A549 (cell line): ENCODE results near the gene ECM2. TPM values are rescaled to one million over a fixed set of nuclear protein-coding genes. Genes with fewer than 3 reads are reported as not detected.

Experiments
- ATAC-seq, 2 experiments: fragments of 200-7000 bp in 1 of 2; fragments of >200 bp in 1 of 2; cut with Nextera tagmentation in 1 of 2; cut with Tn5 transposase in 1 of 2; 3 replicates each; pipeline versions ENCODE4 v1.8.0 to v1.9.1; 2018 to 2020; ENCODE audit warnings: mild to moderate bottlenecking in 1 of 2, moderate library complexity in 1 of 2
- CTCF ChIA-PET: fragments of 300-600 bp; sonication (Branson Sonifier 250); formaldehyde crosslinking; extraction: SDS; loops from one replicate; lab custom pipeline; 2021; ENCODE audit warnings: antibody characterized with exemption, inconsistent platforms; lab: Yijun Ruan, JAX
- POLR2A ChIA-PET: fragments of 350-600 bp; formaldehyde crosslinking; extraction: SDS; loops from one replicate; lab custom pipeline; 2021; ENCODE audit warnings: antibody characterized with exemption, inconsistent platforms; lab: Yijun Ruan, JAX
- DNase-seq, 2 experiments: peaks; one replicate each; pipeline versions ENCODE4 v3.0.0 to v3.0.0-alpha.2; 2011 to 2016; ENCODE audit warnings: low read depth in 1 of 2, low spot score in 1 of 2
- FAIRE-seq: peaks from 2 replicates; lab custom pipeline; 2011; peaks lifted over from hg19 to GRCh38; lab: Jason Lieb, UNC
- H3K27ac ChIP-seq, 2 experiments: fragments of >200 bp; sonication (Bioruptor Twin); formaldehyde crosslinking; 3 replicates each; pipeline ENCODE4 v1.5.1; 2016 to 2017
- H3K4me1 ChIP-seq: fragments of >200 bp; sonication (Bioruptor Twin); formaldehyde crosslinking; 3 replicates; pipeline ENCODE4 v1.6.1; 2016
- H3K4me2 ChIP-seq: fragments of >200 bp; sonication (Bioruptor Twin); formaldehyde crosslinking; 3 replicates; pipeline ENCODE4 v1.6.1; 2016
- H3K4me3 ChIP-seq: fragments of >200 bp; sonication (Bioruptor Twin); formaldehyde crosslinking; 3 replicates; pipeline ENCODE4 v1.5.1; 2016
- H3K9me3 ChIP-seq: fragments of >200 bp; sonication (Bioruptor Twin); formaldehyde crosslinking; 3 replicates; pipeline ENCODE4 v1.6.1; 2016
- BHLHE40 ChIP-seq: IDR thresholded peaks from 2 replicates; pipeline ENCODE4 v1.6.1; 2012; ENCODE audit warnings: low read depth, low read length, inconsistent platforms
- CBX2 ChIP-seq: fragments of 200-600 bp; sonication (generic); IDR thresholded peaks from 2 replicates; pipeline ENCODE4 v1.6.1; 2016; ENCODE audit warnings: low read depth, mild to moderate bottlenecking, borderline replicate concordance
- CHD2 ChIP-seq: fragments of 150-350 bp; IDR thresholded peaks from 2 replicates; pipeline ENCODE4 v1.6.1; 2014; ENCODE audit warnings: low read length; ENCODE audit not compliant: partially characterized antibody
- EP300 ChIP-seq, 2 experiments: fragments of >200 bp; sonication (Bioruptor Twin); formaldehyde crosslinking; IDR thresholded peaks; 2 replicates in 1 of 2; 3 replicates in 1 of 2; pipeline ENCODE4 v1.6.1; 2016 to 2017
- FOXS1 ChIP-seq: fragments of 250-450 bp; sonication (Bioruptor Pico); IDR thresholded peaks from 2 replicates; pipeline ENCODE4 v1.5.0; 2020; ENCODE audit warnings: mild to moderate bottlenecking, moderate library complexity
- HOXA7 ChIP-seq: fragments of 250-450 bp; sonication (Bioruptor Pico); IDR thresholded peaks from 2 replicates; pipeline ENCODE4 v1.5.0; 2020; ENCODE audit warnings: mild to moderate bottlenecking, moderate library complexity
- HOXB13 ChIP-seq: fragments of 250-450 bp; sonication (Bioruptor Pico); IDR thresholded peaks from 2 replicates; pipeline ENCODE4 v1.5.0; 2020; ENCODE audit warnings: low read depth, mild to moderate bottlenecking, moderate library complexity
- HOXB5 ChIP-seq: fragments of 250-450 bp; sonication (Bioruptor Pico); IDR thresholded peaks from 2 replicates; pipeline ENCODE4 v1.5.0; 2020; ENCODE audit warnings: mild to moderate bottlenecking, moderate library complexity
- KDM1A ChIP-seq: fragments of 200-600 bp; sonication (generic); IDR thresholded peaks from 2 replicates; pipeline ENCODE4 v1.6.1; 2016; ENCODE audit warnings: low read depth, mild to moderate bottlenecking
- MAZ ChIP-seq: fragments of 150-350 bp; IDR thresholded peaks from 2 replicates; pipeline ENCODE4 v1.6.1; 2014; ENCODE audit warnings: antibody characterized with exemption, low read depth, low read length, borderline replicate concordance
- MYC ChIP-seq: IDR thresholded peaks from 2 replicates; pipeline ENCODE4 v1.6.1; 2012; ENCODE audit warnings: mild to moderate bottlenecking, inconsistent platforms, low read length, improper control_type of control experiment, borderline replicate concordance
- PHF8 ChIP-seq: fragments of 200-600 bp; sonication (generic); IDR thresholded peaks from 2 replicates; pipeline ENCODE4 v1.6.1; 2016; ENCODE audit warnings: low read depth, mild to moderate bottlenecking, antibody characterized with exemption, moderate library complexity, borderline replicate concordance
- POLR2A ChIP-seq: IDR thresholded peaks from 2 replicates; pipeline ENCODE4 v1.6.1; 2012; ENCODE audit warnings: mild to moderate bottlenecking, low read length
- RAD21 ChIP-seq, 2 experiments: fragments of >200 bp in 1 of 2; sonication (Bioruptor Twin) in 1 of 2; formaldehyde crosslinking in 1 of 2; IDR thresholded peaks in 1 of 2; conservative IDR thresholded peaks in 1 of 2; 2 replicates in 1 of 2; 3 replicates in 1 of 2; pipeline ENCODE4 v1.6.1; 2012 to 2018; ENCODE audit warnings: inconsistent platforms in 1 of 2
- RFX5 ChIP-seq: fragments of 450-650 bp; IDR thresholded peaks from 2 replicates; pipeline ENCODE4 v1.7.1; 2014; ENCODE audit warnings: antibody characterized with exemption, mild to moderate bottlenecking, moderate library complexity
- RNF2 ChIP-seq: fragments of 200-600 bp; sonication (generic); IDR thresholded peaks from 2 replicates; pipeline ENCODE4 v1.6.1; 2016; ENCODE audit warnings: low read depth, mild to moderate bottlenecking, antibody characterized with exemption, moderate library complexity, borderline replicate concordance
- TP53 ChIP-seq: fragments of 250-450 bp; sonication (Bioruptor Pico); IDR thresholded peaks from 2 replicates; pipeline ENCODE4 v1.5.0; 2021; ENCODE audit warnings: mild to moderate bottlenecking, moderate library complexity
- ZFP36 ChIP-seq: fragments of 450-650 bp; IDR thresholded peaks from 2 replicates; pipeline ENCODE4 v1.6.1; 2014; ENCODE audit warnings: borderline replicate concordance; ENCODE audit not compliant: partially characterized antibody
- ZSCAN20 ChIP-seq: fragments of 250-450 bp; sonication (Bioruptor Pico); IDR thresholded peaks from 2 replicates; pipeline ENCODE4 v1.8.0; 2022; ENCODE audit warnings: mild to moderate bottlenecking, moderate library complexity
- WGBS: methylation state at CpG from one replicate; pipeline ENCODE4 v1.1.6; 2017; ENCODE audit errors: missing lambda C conversion rate; 5-methylcytosine and 5-hydroxymethylcytosine counted together
- polyA plus RNA-seq, 4 experiments: library from polyadenylated mRNA; depleted of rRNA in 3 of 4; stranded (reverse); fragments of >200 nt; fragmentation: RNase III in 1 of 4; extraction: RNeasy Plus Mini Kit Qiagen cat#74134 plus additional on column Dnase treatment in 1 of 4; gene quantifications; 2 replicates in 3 of 4; 3 replicates in 1 of 4; pipeline ENCODE4 v1.2.3, GENCODE V29; 2011 to 2017
- TF ChIP-seq, protein P1 (sequence below): fragments of 150-350 bp; IDR thresholded peaks from 2 replicates; pipeline ENCODE4 v1.6.1; 2014; ENCODE audit warnings: low read depth, mild to moderate bottlenecking, low read length
- TF ChIP-seq, protein P2 (sequence below): IDR thresholded peaks from 2 replicates; pipeline ENCODE4 v1.6.1; 2012
- TF ChIP-seq, protein P3 (sequence below): IDR thresholded peaks from 2 replicates; pipeline ENCODE4 v1.6.1; 2012; ENCODE audit warnings: low read depth, borderline replicate concordance
- TF ChIP-seq, protein P4 (sequence below): fragments of 250-450 bp; sonication (Bioruptor Pico); IDR thresholded peaks from 2 replicates; pipeline ENCODE4 v1.5.0; 2020; ENCODE audit warnings: low read depth, mild to moderate bottlenecking, moderate library complexity
- TF ChIP-seq, protein P5 (sequence below): IDR thresholded peaks from 2 replicates; pipeline ENCODE4 v1.6.1; 2012

Gene ECM2
- polyA plus RNA-seq, 2 of the 4 experiments (the other 2 are of a cell fraction): 0.35 to 0.43 TPM

DNA sequence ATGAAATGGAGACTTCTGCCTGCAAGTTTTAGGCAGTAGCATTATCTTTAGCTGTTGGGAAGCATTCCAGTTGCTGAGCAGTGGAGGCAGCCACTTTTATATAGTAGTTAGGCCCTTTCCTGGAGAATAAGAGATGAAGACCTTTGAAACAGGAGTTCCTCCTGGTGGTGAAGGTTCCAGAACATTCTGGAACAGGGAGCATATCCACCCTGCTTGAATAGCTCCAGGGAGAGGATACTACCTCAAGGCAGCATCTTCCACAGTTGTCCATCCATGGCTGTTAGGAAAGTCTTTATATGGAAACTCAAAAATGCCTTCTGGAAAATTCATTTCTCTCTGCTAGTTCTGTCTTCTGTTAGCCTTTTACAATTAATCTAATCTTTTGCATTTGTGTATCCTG, 56.4 kb downstream of the ECM2 start (continued):
- TF ChIP-seq, protein P1, sequence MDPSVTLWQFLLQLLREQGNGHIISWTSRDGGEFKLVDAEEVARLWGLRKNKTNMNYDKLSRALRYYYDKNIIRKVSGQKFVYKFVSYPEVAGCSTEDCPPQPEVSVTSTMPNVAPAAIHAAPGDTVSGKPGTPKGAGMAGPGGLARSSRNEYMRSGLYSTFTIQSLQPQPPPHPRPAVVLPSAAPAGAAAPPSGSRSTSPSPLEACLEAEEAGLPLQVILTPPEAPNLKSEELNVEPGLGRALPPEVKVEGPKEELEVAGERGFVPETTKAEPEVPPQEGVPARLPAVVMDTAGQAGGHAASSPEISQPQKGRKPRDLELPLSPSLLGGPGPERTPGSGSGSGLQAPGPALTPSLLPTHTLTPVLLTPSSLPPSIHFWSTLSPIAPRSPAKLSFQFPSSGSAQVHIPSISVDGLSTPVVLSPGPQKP: no peak
- TF ChIP-seq CBX2: no peak
- no peak for TF ChIP-seq ZFP36
- TF ChIP-seq, protein P2, sequence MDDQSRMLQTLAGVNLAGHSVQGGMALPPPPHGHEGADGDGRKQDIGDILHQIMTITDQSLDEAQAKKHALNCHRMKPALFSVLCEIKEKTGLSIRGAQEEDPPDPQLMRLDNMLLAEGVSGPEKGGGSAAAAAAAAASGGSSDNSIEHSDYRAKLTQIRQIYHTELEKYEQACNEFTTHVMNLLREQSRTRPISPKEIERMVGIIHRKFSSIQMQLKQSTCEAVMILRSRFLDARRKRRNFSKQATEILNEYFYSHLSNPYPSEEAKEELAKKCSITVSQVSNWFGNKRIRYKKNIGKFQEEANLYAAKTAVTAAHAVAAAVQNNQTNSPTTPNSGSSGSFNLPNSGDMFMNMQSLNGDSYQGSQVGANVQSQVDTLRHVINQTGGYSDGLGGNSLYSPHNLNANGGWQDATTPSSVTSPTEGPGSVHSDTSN: no peak
- TF ChIP-seq, protein P3, sequence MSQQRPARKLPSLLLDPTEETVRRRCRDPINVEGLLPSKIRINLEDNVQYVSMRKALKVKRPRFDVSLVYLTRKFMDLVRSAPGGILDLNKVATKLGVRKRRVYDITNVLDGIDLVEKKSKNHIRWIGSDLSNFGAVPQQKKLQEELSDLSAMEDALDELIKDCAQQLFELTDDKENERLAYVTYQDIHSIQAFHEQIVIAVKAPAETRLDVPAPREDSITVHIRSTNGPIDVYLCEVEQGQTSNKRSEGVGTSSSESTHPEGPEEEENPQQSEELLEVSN: no peak
- no peak for TF ChIP-seq MYC
- TF ChIP-seq, protein P4, sequence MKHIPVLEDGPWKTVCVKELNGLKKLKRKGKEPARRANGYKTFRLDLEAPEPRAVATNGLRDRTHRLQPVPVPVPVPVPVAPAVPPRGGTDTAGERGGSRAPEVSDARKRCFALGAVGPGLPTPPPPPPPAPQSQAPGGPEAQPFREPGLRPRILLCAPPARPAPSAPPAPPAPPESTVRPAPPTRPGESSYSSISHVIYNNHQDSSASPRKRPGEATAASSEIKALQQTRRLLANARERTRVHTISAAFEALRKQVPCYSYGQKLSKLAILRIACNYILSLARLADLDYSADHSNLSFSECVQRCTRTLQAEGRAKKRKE (CRISPR knock-in tag): no peak

DNA sequence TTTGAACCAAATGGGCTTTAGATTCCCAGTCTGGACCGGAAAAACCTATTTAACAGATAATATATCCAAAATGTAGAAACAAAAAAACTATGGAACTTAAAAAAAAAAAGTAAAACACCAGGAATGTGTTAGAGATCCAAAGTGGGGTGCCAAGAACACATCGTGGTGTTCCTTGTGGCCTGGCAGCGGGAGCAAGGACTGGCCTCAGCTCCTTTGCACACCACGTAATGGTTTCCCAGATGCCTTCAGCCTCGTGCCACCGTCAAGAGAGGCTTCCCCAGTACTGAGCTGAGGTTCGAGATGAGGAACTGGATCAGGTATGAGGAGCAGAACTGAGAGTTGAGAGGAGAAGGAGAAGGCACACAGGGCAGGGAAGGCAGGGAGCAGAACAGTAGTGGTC, 57.0 kb downstream of the ECM2 start:
- CTCF ChIA-PET: interaction anchor here (1.5 to 1.6 kb wide), 2 partner anchors 23 to 340 kb away, joined by 4 to 5 read pairs; no protein-coding TSS in a partner anchor
- 91% methylated on average over 7 of the region's 7 CpGs for WGBS
- no peaks in the 10 kb centered on the region for H3K9me3 ChIP-seq
- no peak overlapping the region for H3K4me2 ChIP-seq
- no peak overlapping the region for H3K4me3 ChIP-seq
- no peak overlapping the region for H3K27ac ChIP-seq
- DNase-seq (no peak), ATAC-seq (no peak), FAIRE-seq (no peak)
- TF ChIP-seq HOXB5 (no peak), FOXS1 (no peak), ZSCAN20 (CRISPR knock-in tag) (no peak), CHD2 (no peak), RNF2 (no peak), TP53 (CRISPR knock-in tag) (no peak), RAD21 (conservative IDR thresholded peaks at IDR 0.05 in 1 of 2, IDR thresholded peaks at IDR 0.05 in 1 of 2) (no peak), POLR2A (no peak), HOXA7 (CRISPR knock-in tag) (no peak), HOXB13 (CRISPR knock-in tag) (no peak)
- TF ChIP-seq, protein P2: no peak
- peaks cover 6% of the 10 kb centered on the region; the same call in 2 of the 3 replicates for H3K4me1 ChIP-seq
- POLR2A ChIA-PET: no interaction called here

DNA sequence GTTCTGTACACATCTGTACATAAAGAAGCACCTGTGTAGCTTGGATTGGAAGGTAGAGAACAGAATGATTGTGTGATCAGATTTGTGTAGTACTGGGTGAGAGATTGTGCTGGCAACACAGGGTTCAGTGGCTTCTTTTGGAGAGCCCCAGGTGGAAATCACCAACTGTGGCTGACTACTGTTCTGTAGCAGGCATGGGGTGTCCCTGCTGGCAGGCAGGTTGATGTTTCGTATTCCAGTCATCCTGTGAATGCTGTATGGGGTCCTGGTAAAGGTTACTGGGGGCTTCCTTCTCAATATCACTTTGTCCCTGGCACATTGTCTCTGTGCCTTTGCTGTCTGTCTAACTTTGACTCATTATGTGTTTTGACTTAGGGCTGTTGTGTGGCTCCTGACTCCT, 58.8 kb downstream of the ECM2 start:
- TF ChIP-seq PHF8: no peak
- no peak for TF ChIP-seq EP300 (IDR thresholded peaks at IDR 0.05)
- no peak for TF ChIP-seq RFX5
- no peak for TF ChIP-seq MAZ
- no peak for TF ChIP-seq TP53 (CRISPR knock-in tag)
- no peak for TF ChIP-seq CBX2
- TF ChIP-seq HOXA7 (CRISPR knock-in tag): no peak
- TF ChIP-seq, protein P5, sequence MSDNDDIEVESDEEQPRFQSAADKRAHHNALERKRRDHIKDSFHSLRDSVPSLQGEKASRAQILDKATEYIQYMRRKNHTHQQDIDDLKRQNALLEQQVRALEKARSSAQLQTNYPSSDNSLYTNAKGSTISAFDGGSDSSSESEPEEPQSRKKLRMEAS: no peak
- TF ChIP-seq MYC: no peak
- no peak for TF ChIP-seq KDM1A
- no peak for TF ChIP-seq BHLHE40
- no peak overlapping the region for H3K4me2 ChIP-seq
- ChIA-PET CTCF (interaction anchor here (1.1 kb wide), 1 partner anchor 37 kb away, joined by 3 read pairs; no protein-coding TSS in a partner anchor), POLR2A (no interaction called here)
- ATAC-seq (no peak), DNase-seq (no peak), FAIRE-seq (no peak)
- H3K4me1 ChIP-seq: peaks cover 6% of the 10 kb centered on the region; the same call in 2 of the 3 replicates
- H3K4me3 ChIP-seq: no peak overlapping the region
- H3K9me3 ChIP-seq: no peaks in the 10 kb centered on the region
- 88% methylated on average over 1 of the region's 1 CpG for WGBS
- H3K27ac ChIP-seq: no peak overlapping the region
